Colonic mucosa (tissue), 4 donors: Measurements from ENCODE around the gene CALY. TPM values are rescaled to one million over a fixed set of nuclear protein-coding genes. Genes with fewer than 3 reads are reported as not detected.

Experiments used
- DNase-seq: peaks from one replicate; pipeline ENCODE4 v3.0.0-alpha.2; 2020
- H3K27ac ChIP-seq: fragments of 200-600 bp; one replicate; pipeline ENCODE4 v1.8.0; 2021
- H3K27me3 ChIP-seq: fragments of 200-600 bp; one replicate; pipeline ENCODE4 v1.8.0; 2021
- H3K36me3 ChIP-seq: fragments of 200-600 bp; one replicate; pipeline ENCODE4 v1.8.0; 2021
- H3K4me1 ChIP-seq: fragments of 200-600 bp; one replicate; pipeline ENCODE4 v1.8.0; 2021; ENCODE audit warnings: mild to moderate bottlenecking
- H3K4me3 ChIP-seq: fragments of 200-600 bp; one replicate; pipeline ENCODE4 v1.8.0; 2021
- H3K9ac ChIP-seq, 2 donors: one replicate each; pipeline ENCODE4 v1.7.0; 2013; ENCODE audit warnings: control low read depth in 2 of 2, low read depth in 2 of 2, low read length in 2 of 2
- H3K9me3 ChIP-seq: fragments of 200-600 bp; one replicate; pipeline ENCODE4 v1.8.0; 2021
- CTCF ChIP-seq: fragments of 200-600 bp; IDR thresholded peaks from one replicate; pipeline ENCODE4 v1.8.0; 2022; ENCODE audit warnings: antibody characterized with exemption, mild to moderate bottlenecking
- intact Hi-C: fragments of 100-400 bp; cut with DNase I; formaldehyde crosslinking; loops from one replicate; pipeline ENCODE4 v1.14.1; 2022
- total RNA-seq, 2 donors: library from RNA; stranded (reverse); fragmentation: NEBNext Ultra II Directional in 1 of 2; extraction: Animal tissue kit (Norgen Biotek cat#: 25700) in 1 of 2; gene quantifications; one replicate each; pipeline ENCODE4 v1.2.1, GENCODE V29; 2021
- donor health status: healthy.
- donor health status: DM: no; HTN: no; CAD: no.
- donor health status: DM: no; HTN: no; CAD: no.

CALY gene
- total RNA-seq, 2 donors from 2014 or later, result 1.6 TPM; not detected in 1

- Histone ChIP-seq H3K4me1 (peaks cover 10% of the 10 kb centered on the region), H3K4me3 (no peak overlapping the region), H3K27ac (no peak overlapping the region), H3K9ac (peak overlapping the region in 1 of 2 donors; percentile 41), H3K27me3 (no peaks in the 10 kb centered on the region), H3K36me3 (no peaks in the 10 kb centered on the region), H3K9me3 (no peaks in the 10 kb centered on the region)
- TF ChIP-seq CTCF, result no peak
- peak; percentile 49 for DNase-seq
- intact Hi-C loops, result no loop called here
Measured at GRCh38 chr10:133359972-133360610, 23.4 kb upstream of the CALY start.

- Histone ChIP-seq H3K4me1 (peaks cover 7% of the 10 kb centered on the region), H3K36me3 (no peaks in the 10 kb centered on the region), H3K27ac (no peak overlapping the region), H3K4me3 (no peak overlapping the region), H3K27me3 (no peaks in the 10 kb centered on the region), H3K9me3 (no peaks in the 10 kb centered on the region), H3K9ac (peak overlapping the region in 1 of 2 donors; percentile 41)
- TF ChIP-seq CTCF, result no peak
- DNase-seq, result peak; percentile 77
- intact Hi-C loops, result no loop called here
Measured at GRCh38 chr10:133359554-133359971, 22.9 kb upstream of the CALY start.

GRCh38 chr10:133358925-133359310, 22.2 kb upstream of the CALY start:
- H3K4me1 ChIP-seq, result peaks cover 7% of the 10 kb centered on the region
- H3K9me3 ChIP-seq, result no peaks in the 10 kb centered on the region
- no peak overlapping the region for H3K27ac ChIP-seq
- no peaks in the 10 kb centered on the region for H3K36me3 ChIP-seq
- H3K9ac ChIP-seq, result no peak overlapping the region
- no peak overlapping the region for H3K4me3 ChIP-seq
- no peaks in the 10 kb centered on the region for H3K27me3 ChIP-seq
- no peak for DNase-seq
- no peak for TF ChIP-seq CTCF
- intact Hi-C loops, result no loop called here

- H3K4me3 ChIP-seq, result no peak overlapping the region
- H3K4me1 ChIP-seq, result peaks cover 7% of the 10 kb centered on the region
- no peaks in the 10 kb centered on the region for H3K9me3 ChIP-seq
- no peak for TF ChIP-seq CTCF
- intact Hi-C loops, result no loop called here
- no peak for DNase-seq
- H3K27me3 ChIP-seq, result no peaks in the 10 kb centered on the region
- no peaks in the 10 kb centered on the region for H3K36me3 ChIP-seq
- H3K27ac ChIP-seq, result no peak overlapping the region
- no peak overlapping the region for H3K9ac ChIP-seq
Measured at GRCh38 chr10:133358162-133358924, 21.6 kb upstream of the CALY start.

GRCh38 chr10:133357285-133358161, 20.8 kb upstream of the CALY start, which contains the start of gene FUOM:
Gene FUOM, minus strand, starts transcription at chr10:133358019. Its CDS starts 12 bp downstream, at chr10:133358007.
- no peaks in the 10 kb centered on the region for H3K9me3 ChIP-seq
- H3K4me3 ChIP-seq, result peak within 1 kb of the TSS; percentile 74
- H3K36me3 ChIP-seq, result no peaks in the 10 kb centered on the region
- intact Hi-C loops, result no loop called here
- no peak for TF ChIP-seq CTCF
- H3K27me3 ChIP-seq, result no peaks in the 10 kb centered on the region
- DNase-seq, result no peak
- peak within 1 kb of the TSS; percentile 46 for H3K27ac ChIP-seq
- peak within 1 kb of the TSS; percentile 51 to 78 for H3K9ac ChIP-seq
- H3K4me1 ChIP-seq, result peaks cover 7% of the 10 kb centered on the region
